Lower leg skin (tissue), 4 donors: ENCODE measurements around the gene S100A9. TPM values are rescaled to one million over a fixed set of nuclear protein-coding genes. Genes with fewer than 3 reads are reported as not detected.

Experiments used
- DNase-seq, 2 donors: peaks; one replicate each; pipeline ENCODE4 v3.0.0-alpha.2; 2019; ENCODE audit warnings: low spot score in 2 of 2
- H3K4me3 ChIP-seq: fragments of 200-600 bp; sonication (generic); 2 replicates; pipeline ENCODE4 v1.5.1; 2017; ENCODE audit warnings: mild to moderate bottlenecking, low read depth; ENCODE audit not compliant: poor library complexity, severe bottlenecking
- POLR2A ChIP-seq, 2 donors: fragments of 450-650 bp; IDR thresholded peaks; one replicate each; pipeline ENCODE4 v1.6.1; 2016 to 2017; ENCODE audit warnings: antibody characterized with exemption in 2 of 2, mild to moderate bottlenecking in 1 of 2, moderate library complexity in 1 of 2
- WGBS, 2 donors: methylation state at CpG; one replicate each; pipeline ENCODE4 v1.1.5; 2018; 5-methylcytosine and 5-hydroxymethylcytosine counted together
- intact Hi-C: fragments of 100-400 bp; cut with DNase I; formaldehyde crosslinking; loops from one replicate; pipeline ENCODE4 v1.15.0; 2023; ENCODE audit warnings: low total_unique reads
- total RNA-seq, 4 donors: library from RNA; depleted of rRNA; stranded (reverse); fragments of >200 nt; gene quantifications; one replicate each; pipeline ENCODE4 v1.1.0, GENCODE V29; 2016
- TF ChIP-seq, protein P1 (sequence below), 3 donors: fragments of 450-650 bp; IDR thresholded peaks; one replicate each; pipeline ENCODE4 v1.5.1; 2016; ENCODE audit warnings: antibody characterized with exemption in 3 of 3, mild to moderate bottlenecking in 3 of 3, moderate library complexity in 2 of 3

Gene S100A9
- total RNA-seq, 4 donors from 2014 or later, result 21.6 to 53.2 (median 31.3) TPM

DNA sequence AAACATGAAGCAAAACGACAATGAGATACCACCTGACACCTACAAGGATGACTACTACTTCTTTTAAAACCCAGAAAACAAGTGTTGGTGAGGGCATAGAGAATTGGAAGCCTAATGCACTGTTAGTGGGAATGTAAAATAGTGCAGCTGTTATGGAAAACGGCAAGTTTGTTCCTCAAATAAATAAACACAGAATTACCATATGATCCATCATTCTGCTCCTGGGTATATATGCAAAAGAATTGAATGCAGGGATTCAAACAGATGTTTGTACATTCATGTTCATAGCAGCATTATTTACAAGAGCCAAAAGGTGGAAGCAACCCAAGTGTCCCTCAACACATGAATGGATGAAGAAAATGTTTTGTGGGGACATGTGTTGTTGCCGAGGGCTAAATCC, 34.6 kb downstream of the S100A9 start:
- intact Hi-C loops, result no loop called here
- TF ChIP-seq POLR2A (IDR thresholded peaks at IDR 0.05), result no peak
- TF ChIP-seq, protein P1, sequence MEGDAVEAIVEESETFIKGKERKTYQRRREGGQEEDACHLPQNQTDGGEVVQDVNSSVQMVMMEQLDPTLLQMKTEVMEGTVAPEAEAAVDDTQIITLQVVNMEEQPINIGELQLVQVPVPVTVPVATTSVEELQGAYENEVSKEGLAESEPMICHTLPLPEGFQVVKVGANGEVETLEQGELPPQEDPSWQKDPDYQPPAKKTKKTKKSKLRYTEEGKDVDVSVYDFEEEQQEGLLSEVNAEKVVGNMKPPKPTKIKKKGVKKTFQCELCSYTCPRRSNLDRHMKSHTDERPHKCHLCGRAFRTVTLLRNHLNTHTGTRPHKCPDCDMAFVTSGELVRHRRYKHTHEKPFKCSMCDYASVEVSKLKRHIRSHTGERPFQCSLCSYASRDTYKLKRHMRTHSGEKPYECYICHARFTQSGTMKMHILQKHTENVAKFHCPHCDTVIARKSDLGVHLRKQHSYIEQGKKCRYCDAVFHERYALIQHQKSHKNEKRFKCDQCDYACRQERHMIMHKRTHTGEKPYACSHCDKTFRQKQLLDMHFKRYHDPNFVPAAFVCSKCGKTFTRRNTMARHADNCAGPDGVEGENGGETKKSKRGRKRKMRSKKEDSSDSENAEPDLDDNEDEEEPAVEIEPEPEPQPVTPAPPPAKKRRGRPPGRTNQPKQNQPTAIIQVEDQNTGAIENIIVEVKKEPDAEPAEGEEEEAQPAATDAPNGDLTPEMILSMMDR (IDR thresholded peaks at IDR 0.05), result no peak
- H3K4me3 ChIP-seq, result no peak overlapping the region
- WGBS, 2 donors, result 66 to 71% methylated on average over 3 of the region's 3 CpGs
- no peak for DNase-seq

DNA sequence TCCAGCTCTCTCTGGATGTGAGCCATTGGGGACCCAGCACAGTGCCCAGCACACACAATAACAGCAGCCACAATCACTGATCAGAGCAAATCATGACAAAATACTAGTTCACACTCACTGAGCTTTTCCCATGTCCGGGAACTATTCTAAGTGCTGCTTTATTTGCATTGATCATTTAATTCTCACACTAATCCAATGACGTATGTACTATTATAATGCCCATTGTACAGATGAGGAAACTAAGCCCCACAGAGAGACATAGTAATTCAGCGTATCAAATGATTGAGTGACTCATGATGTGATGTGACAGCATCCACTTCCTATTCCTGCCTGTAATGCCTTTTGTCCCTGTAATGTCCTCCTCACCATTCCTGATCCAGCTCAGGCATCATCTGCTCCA, 35.2 kb downstream of the S100A9 start:
- 78 to 79% methylated on average over 3 of the region's 3 CpGs for WGBS, 2 donors
- H3K4me3 ChIP-seq, result no peak overlapping the region
- intact Hi-C loops, result no loop called here

DNA sequence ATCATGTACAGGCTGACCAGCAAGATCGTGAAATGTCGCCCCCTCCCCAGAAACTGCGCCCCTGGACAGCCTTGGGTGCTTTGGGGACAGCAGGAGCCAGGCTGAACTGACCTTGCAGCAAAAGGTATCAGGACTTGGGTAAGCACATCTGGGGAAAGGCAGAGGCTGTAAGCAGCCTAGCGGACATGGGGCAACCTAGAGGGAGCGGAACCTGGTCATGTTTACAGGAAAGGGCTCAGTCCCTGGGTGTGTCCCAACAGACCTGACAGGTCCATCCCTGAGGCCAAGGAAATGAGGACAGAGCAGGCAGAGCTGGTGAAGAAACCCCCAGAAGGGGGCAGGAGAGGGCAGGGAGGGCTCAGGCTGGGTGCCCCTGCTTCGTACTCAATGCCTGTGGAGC, 36.3 kb downstream of the S100A9 start:
- WGBS, 2 donors, result 77 to 84% methylated on average over 6 of the region's 6 CpGs
- no peak for TF ChIP-seq POLR2A (IDR thresholded peaks at IDR 0.05)
- TF ChIP-seq, protein P1 (IDR thresholded peaks at IDR 0.05), result no peak
- H3K4me3 ChIP-seq, result no peak overlapping the region
- no peak for DNase-seq
- intact Hi-C loops, result no loop called here

More for the DNA sequence above, 35.2 kb downstream of the S100A9 start:
- no peak for DNase-seq
- TF ChIP-seq, protein P1 (IDR thresholded peaks at IDR 0.05), result no peak
- no peak for TF ChIP-seq POLR2A (IDR thresholded peaks at IDR 0.05)

GRCh38 chr1:153394391-153394790, 36.7 kb downstream of the S100A9 start:
- H3K4me3 ChIP-seq, result no peak overlapping the region
- intact Hi-C loops, result no loop called here
- TF ChIP-seq POLR2A (IDR thresholded peaks at IDR 0.05), result no peak
- TF ChIP-seq, protein P1 (IDR thresholded peaks at IDR 0.05), result no peak
- WGBS, 2 donors, result 71 to 73% methylated on average over 5 of the region's 5 CpGs
- DNase-seq, result no peak

- WGBS, 2 donors, result 31 to 40% methylated on average over 7 of the region's 7 CpGs
- no peak for TF ChIP-seq POLR2A (IDR thresholded peaks at IDR 0.05)
- TF ChIP-seq, protein P1 (IDR thresholded peaks at IDR 0.05), result no peak
- no peak overlapping the region for H3K4me3 ChIP-seq
- no peak for DNase-seq
- intact Hi-C loops, result no loop called here
Observed at GRCh38 chr1:153395136-153395685, 37.6 kb downstream of the S100A9 start.

DNA sequence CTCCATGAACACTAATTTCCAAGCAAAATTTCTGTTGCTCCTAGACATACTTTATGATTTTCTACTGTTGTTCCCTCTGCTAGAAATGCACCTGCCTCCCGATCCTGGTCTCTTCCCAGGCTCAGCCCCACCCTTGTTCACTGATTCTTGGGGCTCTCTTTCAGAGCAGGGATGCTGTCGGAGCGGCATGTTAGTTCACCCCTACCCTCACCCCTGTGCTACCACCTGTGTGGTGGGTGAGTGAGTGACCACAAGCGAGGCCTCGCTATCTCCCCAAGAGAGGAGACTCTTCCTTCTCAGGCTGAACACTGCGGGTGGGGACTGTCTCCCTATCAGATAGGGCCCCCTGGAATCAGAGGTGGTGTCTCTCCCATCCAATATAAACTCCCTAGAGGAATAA, 38.1 kb downstream of the S100A9 start:
- 79 to 82% methylated on average over 6 of the region's 6 CpGs for WGBS, 2 donors
- peak in 1 of 2 donors; percentile 52 for DNase-seq
- intact Hi-C loops, result no loop called here
- TF ChIP-seq, protein P1 (IDR thresholded peaks at IDR 0.05), result no peak
- TF ChIP-seq POLR2A (IDR thresholded peaks at IDR 0.05), result no peak
- H3K4me3 ChIP-seq, result no peak overlapping the region
